Activated CD4-positive, alpha-beta memory T cell treated with anti-CD3 and anti-CD28 coated beads, Interleukin-2, amount 10 ng/mL, durations not matched to agents 7 days and 5 days (primary cell): ENCODE measurements around the gene MRPS27. TPM values are rescaled to one million over a fixed set of nuclear protein-coding genes. Genes with fewer than 3 reads are reported as not detected.

ENCODE experiments used
- CTCF ChIA-PET: fragments of 350-600 bp; sonication (Branson Sonifier 250); formaldehyde crosslinking; loops from one replicate; lab custom pipeline; 2021; ENCODE audit warnings: antibody characterized with exemption, inconsistent platforms; lab: Charles Lee
- POLR2A ChIA-PET: fragments of 350-600 bp; sonication (Branson Sonifier 250); formaldehyde crosslinking; loops from one replicate; lab custom pipeline; 2021; ENCODE audit warnings: antibody characterized with exemption; lab: Charles Lee
- DNase-seq: peaks from one replicate; pipeline ENCODE4 v3.0.0-alpha.2; 2020
- H3K27ac Mint-ChIP-seq: one replicate; pipeline ENCODE4 v1.8.0; 2021; ENCODE audit warnings: mild to moderate bottlenecking, mixed read lengths
- H3K27me3 Mint-ChIP-seq: one replicate; pipeline ENCODE4 v1.8.0; 2021; ENCODE audit warnings: mixed read lengths
- H3K36me3 Mint-ChIP-seq: one replicate; pipeline ENCODE4 v1.8.0; 2021; ENCODE audit warnings: low read depth, mixed read lengths
- H3K4me1 Mint-ChIP-seq: one replicate; pipeline ENCODE4 v1.8.0; 2021; ENCODE audit warnings: mixed read lengths
- H3K4me3 Mint-ChIP-seq: one replicate; pipeline ENCODE4 v1.8.0; 2021; ENCODE audit warnings: mild to moderate bottlenecking, mixed read lengths
- H3K9me3 Mint-ChIP-seq: one replicate; pipeline ENCODE4 v1.8.0; 2021; ENCODE audit warnings: mixed read lengths
- total RNA-seq, 2 experiments: library from RNA; stranded (reverse); gene quantifications; one replicate each; pipeline ENCODE4 v1.2.3, GENCODE V29; 2021

The MRPS27 gene
- total RNA-seq, 2 experiments from 2014 or later, result 34.5 to 41.1 TPM

- no peak for DNase-seq
- H3K36me3 Mint-ChIP-seq, result peaks cover 8% of the 10 kb centered on the region
- POLR2A ChIA-PET, result no interaction called here
- no peak overlapping the region for H3K4me3 Mint-ChIP-seq
- peaks cover 5% of the 10 kb centered on the region for H3K4me1 Mint-ChIP-seq
- peaks cover 6% of the 10 kb centered on the region for H3K27me3 Mint-ChIP-seq
- CTCF ChIA-PET, result no interaction called here
- no peaks in the 10 kb centered on the region for H3K9me3 Mint-ChIP-seq
- H3K27ac Mint-ChIP-seq, result no peak overlapping the region
Measured at GRCh38 chr5:72244862-72245371, 75.1 kb downstream of the MRPS27 start.

- peaks cover 8% of the 10 kb centered on the region for H3K36me3 Mint-ChIP-seq
- H3K27me3 Mint-ChIP-seq, result peaks cover 6% of the 10 kb centered on the region
- H3K27ac Mint-ChIP-seq, result no peak overlapping the region
- POLR2A ChIA-PET, result no interaction called here
- no peak overlapping the region for H3K4me3 Mint-ChIP-seq
- CTCF ChIA-PET, result no interaction called here
- no peak for DNase-seq
- H3K9me3 Mint-ChIP-seq, result no peaks in the 10 kb centered on the region
- peaks cover 5% of the 10 kb centered on the region for H3K4me1 Mint-ChIP-seq
Measured at GRCh38 chr5:72243706-72244105, 76.3 kb downstream of the MRPS27 start.

GRCh38 chr5:72242796-72243475, 77.1 kb downstream of the MRPS27 start:
- ChIA-PET CTCF (interaction anchor here (0.7 kb wide), 1 partner anchor 40 kb away, joined by 4 read pairs; no protein-coding TSS in a partner anchor), POLR2A (no interaction called here)
- Mint-ChIP-seq H3K27ac (no peak overlapping the region), H3K27me3 (peaks cover 6% of the 10 kb centered on the region), H3K4me3 (no peak overlapping the region), H3K4me1 (peaks cover 5% of the 10 kb centered on the region), H3K9me3 (no peaks in the 10 kb centered on the region), H3K36me3 (peaks cover 13% of the 10 kb centered on the region)
- no peak for DNase-seq

GRCh38 chr5:72241346-72242003, 78.6 kb downstream of the MRPS27 start:
- CTCF ChIA-PET, result no interaction called here
- Mint-ChIP-seq H3K27ac (no peak overlapping the region), H3K4me3 (no peak overlapping the region), H3K36me3 (peaks cover 24% of the 10 kb centered on the region), H3K27me3 (peaks cover 9% of the 10 kb centered on the region), H3K4me1 (peaks cover 5% of the 10 kb centered on the region), H3K9me3 (no peaks in the 10 kb centered on the region)
- no peak for DNase-seq
- POLR2A ChIA-PET, result interaction anchor here (0.6 kb wide), 1 partner anchor 63 kb away, joined by 3 read pairs; no protein-coding TSS in a partner anchor

- H3K9me3 Mint-ChIP-seq, result no peaks in the 10 kb centered on the region
- no peak for DNase-seq
- CTCF ChIA-PET, result no interaction called here
Measured at GRCh38 chr5:72238712-72239445, 81.2 kb downstream of the MRPS27 start.

GRCh38 chr5:72237879-72238278, 82.2 kb downstream of the MRPS27 start:
- ChIA-PET CTCF (no interaction called here), POLR2A (interaction anchor here (1.5 kb wide), 1 partner anchor 83 kb away, joined by 4 read pairs; the partner anchor contains the start of genes MRPS27 and PTCD2)
- peaks cover 22% of the 10 kb centered on the region for H3K4me1 Mint-ChIP-seq
- H3K4me3 Mint-ChIP-seq, result no peak overlapping the region
- no peaks in the 10 kb centered on the region for H3K9me3 Mint-ChIP-seq
- DNase-seq, result no peak
- peaks cover 35% of the 10 kb centered on the region for H3K36me3 Mint-ChIP-seq
- H3K27ac Mint-ChIP-seq, result no peak overlapping the region
- peaks cover 23% of the 10 kb centered on the region for H3K27me3 Mint-ChIP-seq

More at GRCh38 chr5:72238712-72239445, 81.2 kb downstream of the MRPS27 start:
- no peak overlapping the region for H3K27ac Mint-ChIP-seq
- peaks cover 35% of the 10 kb centered on the region for H3K36me3 Mint-ChIP-seq
- POLR2A ChIA-PET, result interaction anchor here (1.5 kb wide), 1 partner anchor 82 kb away, joined by 4 read pairs; the partner anchor contains the start of genes MRPS27 and PTCD2
- H3K27me3 Mint-ChIP-seq, result peaks cover 20% of the 10 kb centered on the region
- H3K4me1 Mint-ChIP-seq, result peaks cover 17% of the 10 kb centered on the region
- H3K4me3 Mint-ChIP-seq, result no peak overlapping the region

- Mint-ChIP-seq H3K9me3 (no peaks in the 10 kb centered on the region), H3K27ac (no peak overlapping the region), H3K27me3 (peaks cover 25% of the 10 kb centered on the region), H3K4me1 (peaks cover 27% of the 10 kb centered on the region), H3K4me3 (no peak overlapping the region), H3K36me3 (peaks cover 35% of the 10 kb centered on the region)
- POLR2A ChIA-PET, result interaction anchor here (1.5 kb wide), 1 partner anchor 83 kb away, joined by 4 read pairs; the partner anchor contains the start of genes MRPS27 and PTCD2
- CTCF ChIA-PET, result interaction anchor here (1.0 kb wide), 1 partner anchor 20 kb away, joined by 3 read pairs; no protein-coding TSS in a partner anchor
- DNase-seq, result no peak
Measured at GRCh38 chr5:72237415-72237814, 82.6 kb downstream of the MRPS27 start.

- Mint-ChIP-seq H3K36me3 (peaks cover 42% of the 10 kb centered on the region), H3K27me3 (peaks cover 29% of the 10 kb centered on the region), H3K9me3 (no peaks in the 10 kb centered on the region), H3K27ac (no peak overlapping the region), H3K4me3 (no peak overlapping the region), H3K4me1 (peaks cover 32% of the 10 kb centered on the region)
- DNase-seq, result no peak
- POLR2A ChIA-PET, result no interaction called here
- CTCF ChIA-PET, result no interaction called here
Measured at GRCh38 chr5:72235725-72236124, 84.3 kb downstream of the MRPS27 start.

GRCh38 chr5:72234868-72235267, 85.2 kb downstream of the MRPS27 start:
- CTCF ChIA-PET, result interaction anchor here (1.9 kb wide), 1 partner anchor 73 kb away, joined by 7 read pairs; no protein-coding TSS in a partner anchor
- H3K36me3 Mint-ChIP-seq, result peaks cover 49% of the 10 kb centered on the region
- peaks cover 33% of the 10 kb centered on the region for H3K27me3 Mint-ChIP-seq
- no peaks in the 10 kb centered on the region for H3K9me3 Mint-ChIP-seq
- H3K4me1 Mint-ChIP-seq, result peaks cover 32% of the 10 kb centered on the region
- H3K27ac Mint-ChIP-seq, result no peak overlapping the region
- POLR2A ChIA-PET, result interaction anchor here (0.6 to 1.4 kb wide), 5 partner anchors 11 to 96 kb away, joined by 3 to 5 read pairs (median 4); partner anchors contain the start of genes MRPS27 and PTCD2
- no peak for DNase-seq
- no peak overlapping the region for H3K4me3 Mint-ChIP-seq

GRCh38 chr5:72234265-72234700, 85.8 kb downstream of the MRPS27 start:
- no peaks in the 10 kb centered on the region for H3K9me3 Mint-ChIP-seq
- DNase-seq, result peak; percentile 21
- H3K36me3 Mint-ChIP-seq, result peaks cover 49% of the 10 kb centered on the region
- peaks cover 32% of the 10 kb centered on the region for H3K4me1 Mint-ChIP-seq
- H3K4me3 Mint-ChIP-seq, result no peak overlapping the region
- peaks cover 33% of the 10 kb centered on the region for H3K27me3 Mint-ChIP-seq
- POLR2A ChIA-PET, result interaction anchor here (1.0 to 1.4 kb wide), 4 partner anchors 11 to 95 kb away, joined by 3 to 5 read pairs (median 4); partner anchors contain the start of genes MRPS27 and PTCD2
- H3K27ac Mint-ChIP-seq, result no peak overlapping the region
- CTCF ChIA-PET, result interaction anchor here (1.9 kb wide), 1 partner anchor 74 kb away, joined by 7 read pairs; no protein-coding TSS in a partner anchor

GRCh38 chr5:72233835-72234234, 86.2 kb downstream of the MRPS27 start:
- H3K27ac Mint-ChIP-seq, result no peak overlapping the region
- CTCF ChIA-PET, result interaction anchor here (1.9 kb wide), 1 partner anchor 74 kb away, joined by 7 read pairs; no protein-coding TSS in a partner anchor
- no peak for DNase-seq
- peaks cover 33% of the 10 kb centered on the region for H3K27me3 Mint-ChIP-seq
- H3K4me1 Mint-ChIP-seq, result peaks cover 32% of the 10 kb centered on the region
- POLR2A ChIA-PET, result interaction anchor here (1.0 to 1.4 kb wide), 4 partner anchors 10 to 95 kb away, joined by 3 to 5 read pairs (median 4); partner anchors contain the start of genes MRPS27 and PTCD2
- H3K36me3 Mint-ChIP-seq, result peaks cover 51% of the 10 kb centered on the region
- H3K4me3 Mint-ChIP-seq, result no peak overlapping the region
- no peaks in the 10 kb centered on the region for H3K9me3 Mint-ChIP-seq

GRCh38 chr5:72232838-72233237, 87.2 kb downstream of the MRPS27 start:
- no peak overlapping the region for H3K27ac Mint-ChIP-seq
- H3K4me3 Mint-ChIP-seq, result no peak overlapping the region
- peaks cover 33% of the 10 kb centered on the region for H3K27me3 Mint-ChIP-seq

More at GRCh38 chr5:72232838-72233237, 87.2 kb downstream of the MRPS27 start:
- DNase-seq, result no peak
- peaks cover 32% of the 10 kb centered on the region for H3K4me1 Mint-ChIP-seq
- POLR2A ChIA-PET, result interaction anchor here (1.4 kb wide), 1 partner anchor 75 kb away, joined by 6 read pairs; no protein-coding TSS in a partner anchor
- peaks cover 48% of the 10 kb centered on the region for H3K36me3 Mint-ChIP-seq
- H3K9me3 Mint-ChIP-seq, result no peaks in the 10 kb centered on the region
- CTCF ChIA-PET, result no interaction called here
